Left renal pelvis (tissue), 4 donors: ENCODE results near the gene MARK4. TPM values are rescaled to one million over a fixed set of nuclear protein-coding genes. Genes with fewer than 3 reads are reported as not detected.
"Not testable (repeated sequence)": the region's sequence is repeated elsewhere in the genome, so short reads cannot be mapped to it uniquely, and the experiment has no call there.

Experiments used
- DNase-seq, 4 donors: peaks; one replicate each; pipeline ENCODE4 v3.0.0-alpha.2; 2013; ENCODE audit warnings: low read depth in 4 of 4, low spot score in 3 of 4
- polyA plus RNA-seq, 4 donors: library from polyadenylated mRNA; unstranded; fragments of 120-200 nt; gene quantifications; one replicate each; pipeline ENCODE4 v1.2.1, GENCODE V29; 2013; ENCODE audit not compliant: insufficient read length in 4 of 4

MARK4 gene
- polyA plus RNA-seq, 4 donors = 33.2 to 45.1 (median 38.6) TPM

DNA sequence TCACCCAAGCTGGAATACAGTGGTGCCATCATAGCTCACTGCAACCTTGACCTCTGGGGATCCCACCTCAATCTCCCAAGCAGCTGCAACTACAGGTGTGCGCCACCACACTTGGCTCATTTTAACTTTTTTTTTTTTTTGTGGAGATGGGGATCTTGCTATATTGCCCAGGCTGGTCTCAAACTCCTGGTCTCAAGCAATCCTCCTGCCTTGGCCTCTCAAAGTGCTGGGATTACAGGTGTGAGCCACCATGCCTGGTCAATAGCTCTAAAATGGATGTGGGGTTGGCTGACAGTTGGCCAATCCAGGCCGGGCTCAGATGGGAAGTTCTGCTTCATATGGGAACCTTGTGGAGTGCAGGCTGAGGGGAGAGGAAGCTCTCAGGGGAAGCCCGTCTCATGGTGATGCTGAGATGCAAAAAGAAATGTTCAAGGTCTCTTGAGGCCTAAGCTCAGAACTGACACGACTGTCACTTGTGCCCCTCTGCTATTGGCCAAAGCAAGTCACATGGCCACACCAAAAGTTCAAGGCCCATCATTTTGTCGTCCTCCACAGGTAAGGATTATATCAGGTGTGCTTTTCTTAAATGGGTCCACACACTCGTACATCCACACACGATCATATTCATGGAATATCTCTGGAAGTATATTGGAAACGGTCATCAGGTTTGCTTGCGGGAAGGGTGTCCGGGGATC, 82.7 kb downstream of the MARK4 start:
- no peak for DNase-seq

DNA sequence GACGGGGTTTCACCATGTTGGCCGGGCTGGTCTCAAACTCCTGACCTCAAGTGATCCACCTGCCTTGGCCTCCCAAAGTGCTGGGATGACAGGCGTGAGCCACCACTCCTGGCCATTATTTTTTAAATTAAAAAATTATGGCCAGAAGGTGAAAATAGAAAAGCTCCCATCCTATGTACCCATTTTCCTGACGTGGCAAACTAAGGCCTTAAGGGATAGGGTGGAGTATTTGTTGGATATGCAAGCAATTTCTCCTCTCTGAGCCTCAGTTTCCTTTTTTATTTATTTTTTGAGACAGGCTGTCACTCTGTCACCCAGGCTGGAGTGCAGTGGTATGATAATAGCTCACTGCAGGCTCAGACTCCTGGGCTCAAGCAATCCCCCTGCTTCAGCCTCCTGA, 83.8 kb downstream of the MARK4 start:
- DNase-seq = not testable (repeated sequence)

DNA sequence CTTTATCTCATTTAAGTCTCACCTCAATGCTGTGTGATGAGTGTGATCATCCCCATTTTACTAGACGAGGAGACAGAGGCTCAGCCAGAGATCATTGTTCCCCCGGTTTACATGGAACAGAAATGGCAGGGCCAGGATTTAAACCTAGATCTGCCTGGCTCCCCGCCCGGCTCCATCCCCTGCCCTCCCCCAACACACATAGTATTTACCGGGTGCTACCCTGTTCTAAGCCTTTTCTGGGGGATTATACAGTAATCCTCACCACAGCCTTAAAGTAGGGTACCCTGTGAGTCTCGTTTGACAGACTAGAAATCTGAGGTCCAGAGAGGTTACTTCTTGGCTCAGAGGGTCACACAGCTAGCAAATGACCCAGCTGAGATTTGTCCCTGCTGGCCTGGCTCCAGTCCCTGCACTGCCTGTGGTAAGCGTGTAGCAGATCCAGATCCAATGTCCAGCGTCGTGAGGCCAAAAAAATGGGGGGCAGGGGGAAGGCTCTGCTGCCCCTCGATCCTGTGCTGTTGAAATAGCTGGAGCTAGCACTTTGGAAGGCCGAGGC, 85.7 kb downstream of the MARK4 start:
- DNase-seq = no peak

DNA sequence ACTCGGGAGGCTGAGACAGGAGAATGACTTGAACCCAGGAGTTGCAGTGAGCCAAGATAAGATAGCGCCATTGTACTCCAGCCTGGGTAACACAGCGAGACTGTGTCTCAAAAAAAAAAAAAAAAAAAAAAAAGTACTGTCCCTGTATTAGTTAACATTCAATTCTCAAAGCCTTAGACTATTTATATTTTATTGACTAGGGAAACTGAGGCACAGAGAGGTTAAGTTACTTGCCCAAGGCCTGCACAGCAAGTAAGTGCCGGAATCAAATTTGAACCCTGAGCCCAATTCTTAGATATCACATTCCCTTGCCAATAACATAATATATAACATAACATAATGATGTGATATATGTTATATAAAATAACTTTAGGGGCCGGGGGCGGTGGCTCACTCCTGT, 88.6 kb downstream of the MARK4 start:
- DNase-seq = no peak

DNA sequence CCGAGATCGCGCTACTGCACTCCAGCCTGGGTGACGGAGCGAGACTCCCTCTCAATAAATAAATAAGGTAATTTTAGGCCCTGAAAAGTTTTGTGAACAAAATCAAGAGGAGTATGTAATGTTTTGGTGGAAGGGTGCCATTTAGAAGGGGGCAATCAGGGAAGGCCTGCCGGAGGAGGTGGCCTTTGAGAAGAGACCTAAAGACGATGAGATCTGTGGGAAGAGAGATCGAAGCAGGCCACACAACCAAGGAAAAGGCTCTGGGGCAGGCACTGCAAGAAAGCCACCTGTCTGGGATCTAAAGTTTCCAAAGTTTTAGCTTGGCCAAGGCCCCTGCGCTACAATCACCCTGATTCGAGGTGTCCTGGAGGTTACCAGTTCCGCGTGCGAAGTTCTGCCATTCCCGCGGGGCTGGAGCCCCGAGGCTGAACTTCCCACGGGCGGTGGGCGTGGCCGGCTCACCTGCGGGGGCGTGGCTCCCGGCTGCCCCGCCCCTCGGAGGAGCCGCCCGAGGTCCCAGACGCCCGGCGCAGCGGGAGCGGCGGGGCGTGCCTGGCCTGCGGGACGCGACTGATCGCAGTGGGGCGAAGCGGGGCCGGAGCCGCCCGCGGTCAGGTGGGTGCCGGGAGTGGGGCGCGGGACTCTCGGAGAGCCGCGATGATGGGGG, 89.3 kb downstream of the MARK4 start, which contains the start of gene KLC3:
KLC3 (plus strand) TSS at position 519 of the 667 bp plus-strand sequence. CDS start 4,792 bp downstream, outside the sequence.
- DNase-seq = no peak

DNA sequence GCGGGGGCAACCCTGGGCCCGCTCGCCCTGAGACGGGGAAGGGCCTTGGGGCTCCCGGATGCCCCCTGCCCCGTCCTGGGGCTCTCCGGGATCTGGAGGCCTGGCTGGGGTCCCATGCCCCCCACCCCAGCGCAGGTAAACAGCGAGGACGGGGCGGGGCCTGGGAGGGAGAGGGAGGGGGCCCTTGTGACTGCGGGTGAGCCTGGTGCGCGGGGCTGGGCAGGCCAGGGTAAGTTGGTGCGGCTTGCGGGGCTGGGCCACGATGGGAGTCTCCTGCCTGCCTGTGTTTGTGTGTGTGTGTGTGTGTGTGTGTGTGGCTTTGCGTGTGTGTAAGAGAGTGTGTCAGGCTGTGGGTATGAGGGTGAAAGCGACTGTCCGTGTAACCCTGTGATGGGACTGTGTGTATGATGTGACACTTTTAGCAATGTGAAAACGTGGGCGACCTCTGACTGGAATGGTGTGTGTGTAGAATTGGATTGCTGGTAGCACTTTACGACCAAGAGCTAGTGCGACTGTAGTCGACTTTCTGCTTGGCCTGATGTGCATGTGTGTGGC, 89.9 kb downstream of the MARK4 start:
- no peak for DNase-seq

DNA sequence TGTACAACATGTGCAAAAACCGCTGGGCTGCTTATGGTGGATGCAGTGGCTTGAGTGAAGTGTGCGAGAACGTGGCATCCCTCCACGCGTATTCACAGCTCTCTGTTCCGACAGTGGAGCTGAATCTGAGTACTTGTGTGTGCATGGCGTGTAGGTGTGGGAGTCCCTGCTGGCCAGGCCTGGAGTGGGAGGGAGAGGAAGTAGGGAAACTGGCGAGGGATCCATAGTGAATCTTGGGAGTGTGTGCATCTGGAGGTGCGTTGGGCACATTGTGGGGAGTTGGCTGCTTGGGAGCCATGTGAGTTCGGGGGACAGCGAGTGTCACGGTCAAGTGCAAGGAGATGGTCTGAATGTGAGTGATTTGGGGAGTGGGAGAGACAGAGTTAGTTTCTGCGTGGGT, 91.8 kb downstream of the MARK4 start:
- DNase-seq = no peak

DNA sequence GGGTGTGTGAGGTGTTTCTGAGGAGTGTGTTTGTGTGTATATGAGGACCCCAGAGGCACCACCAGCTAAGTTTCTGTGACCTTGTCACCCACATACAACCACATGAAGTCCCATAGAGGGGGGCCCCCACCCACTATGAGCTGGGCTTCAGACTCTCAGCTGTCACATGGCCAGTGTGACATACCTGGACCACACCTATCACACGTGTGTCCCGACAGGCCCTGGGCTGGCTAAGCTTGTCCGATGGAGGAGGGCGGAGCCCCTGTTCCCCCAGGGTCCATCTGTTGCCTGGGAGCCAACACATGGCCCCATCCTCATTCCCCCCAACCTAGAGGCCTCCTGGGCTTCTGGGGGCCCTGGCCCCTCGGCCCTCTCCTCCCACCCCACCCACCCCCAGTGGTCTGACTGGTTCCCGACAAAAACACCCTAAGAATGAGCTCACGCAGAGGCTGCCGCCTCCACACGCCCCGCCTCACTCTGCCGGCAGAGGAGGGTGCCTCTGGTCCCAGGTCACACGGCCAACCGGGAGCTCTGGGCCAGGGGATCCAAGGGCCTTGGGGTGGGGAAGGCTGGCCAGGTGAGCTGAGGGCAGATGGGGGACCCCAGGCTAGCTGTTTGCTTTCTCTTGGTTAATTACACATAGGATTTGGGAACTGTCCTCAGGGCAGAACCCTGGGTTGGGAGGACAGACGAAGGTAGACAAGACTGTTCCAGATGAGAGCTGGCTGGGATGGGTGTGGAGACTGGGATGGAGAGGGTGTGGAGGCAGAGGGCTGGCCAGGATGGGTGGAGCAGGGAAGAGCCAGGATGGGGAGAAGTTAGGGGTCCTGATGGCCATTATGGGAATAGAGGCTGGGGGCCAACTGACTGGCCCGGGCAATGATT, 93.8 kb downstream of the MARK4 start:
- no peak for DNase-seq

DNA sequence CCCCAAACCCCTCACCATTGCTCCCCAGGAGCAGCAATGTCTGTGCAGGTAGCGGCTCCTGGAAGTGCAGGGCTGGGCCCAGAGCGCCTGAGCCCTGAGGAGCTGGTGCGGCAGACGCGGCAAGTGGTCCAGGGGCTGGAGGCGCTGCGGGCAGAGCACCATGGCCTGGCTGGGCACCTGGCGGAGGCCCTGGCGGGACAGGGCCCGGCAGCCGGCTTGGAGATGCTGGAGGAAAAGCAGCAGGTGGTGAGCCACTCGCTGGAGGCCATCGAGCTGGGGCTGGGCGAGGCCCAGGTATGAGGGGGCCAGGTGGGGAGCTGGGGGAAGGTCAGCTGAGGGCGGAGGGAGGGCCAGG, 94.4 kb downstream of the MARK4 start:
- DNase-seq = no peak

DNA sequence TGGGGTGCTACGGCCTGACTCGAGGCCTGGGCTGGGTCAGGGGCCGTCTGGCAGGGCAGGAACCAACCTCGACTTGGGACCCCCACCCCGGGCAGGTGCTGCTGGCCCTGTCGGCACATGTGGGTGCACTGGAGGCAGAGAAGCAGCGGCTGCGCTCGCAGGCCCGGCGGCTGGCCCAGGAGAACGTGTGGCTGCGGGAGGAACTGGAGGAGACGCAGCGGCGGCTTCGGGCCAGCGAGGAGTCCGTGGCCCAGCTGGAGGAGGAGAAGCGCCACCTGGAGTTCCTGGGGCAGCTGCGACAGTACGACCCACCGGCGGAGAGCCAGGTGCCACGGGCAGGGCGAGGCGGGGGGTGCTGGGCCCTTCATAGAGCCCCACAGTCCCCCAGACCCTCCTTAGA, 95.4 kb downstream of the MARK4 start:
- no peak for DNase-seq

DNA sequence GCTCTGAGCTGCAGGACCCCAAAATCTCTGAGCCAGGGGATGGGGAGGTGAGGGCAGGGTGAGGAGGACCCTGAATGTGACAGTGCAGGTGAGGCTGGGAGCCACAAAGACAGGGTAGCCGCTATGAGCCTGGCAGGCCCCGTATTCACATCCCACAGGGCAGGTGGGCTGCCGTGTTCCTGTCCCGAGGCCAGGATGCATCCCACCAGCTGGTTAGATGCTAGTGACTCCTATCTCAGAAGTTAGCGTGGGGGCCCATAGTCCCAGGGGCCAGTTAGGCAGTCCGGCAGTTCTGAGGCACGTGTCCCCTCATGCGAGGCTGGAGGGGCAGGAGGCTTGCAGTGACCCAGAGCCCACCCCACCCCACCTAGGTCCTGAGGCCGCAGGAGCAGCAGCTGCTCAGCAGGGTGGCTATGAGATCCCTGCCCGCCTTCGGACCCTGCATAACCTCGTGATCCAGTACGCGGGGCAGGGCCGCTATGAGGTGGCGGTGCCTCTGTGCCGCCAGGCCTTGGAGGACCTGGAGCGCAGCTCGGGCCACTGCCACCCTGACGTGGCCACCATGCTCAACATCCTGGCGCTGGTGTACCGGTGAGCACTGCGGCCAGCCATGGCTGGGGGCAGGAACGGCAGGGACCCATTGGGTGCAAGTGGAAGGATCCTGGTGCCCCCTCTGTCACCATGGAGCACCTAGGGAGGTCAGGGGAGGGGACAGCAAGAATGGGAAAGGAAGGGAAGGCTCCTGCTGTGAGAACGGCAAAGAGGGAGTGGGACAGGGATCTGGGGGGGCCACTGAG, 96.7 kb downstream of the MARK4 start:
- DNase-seq = no peak

DNA sequence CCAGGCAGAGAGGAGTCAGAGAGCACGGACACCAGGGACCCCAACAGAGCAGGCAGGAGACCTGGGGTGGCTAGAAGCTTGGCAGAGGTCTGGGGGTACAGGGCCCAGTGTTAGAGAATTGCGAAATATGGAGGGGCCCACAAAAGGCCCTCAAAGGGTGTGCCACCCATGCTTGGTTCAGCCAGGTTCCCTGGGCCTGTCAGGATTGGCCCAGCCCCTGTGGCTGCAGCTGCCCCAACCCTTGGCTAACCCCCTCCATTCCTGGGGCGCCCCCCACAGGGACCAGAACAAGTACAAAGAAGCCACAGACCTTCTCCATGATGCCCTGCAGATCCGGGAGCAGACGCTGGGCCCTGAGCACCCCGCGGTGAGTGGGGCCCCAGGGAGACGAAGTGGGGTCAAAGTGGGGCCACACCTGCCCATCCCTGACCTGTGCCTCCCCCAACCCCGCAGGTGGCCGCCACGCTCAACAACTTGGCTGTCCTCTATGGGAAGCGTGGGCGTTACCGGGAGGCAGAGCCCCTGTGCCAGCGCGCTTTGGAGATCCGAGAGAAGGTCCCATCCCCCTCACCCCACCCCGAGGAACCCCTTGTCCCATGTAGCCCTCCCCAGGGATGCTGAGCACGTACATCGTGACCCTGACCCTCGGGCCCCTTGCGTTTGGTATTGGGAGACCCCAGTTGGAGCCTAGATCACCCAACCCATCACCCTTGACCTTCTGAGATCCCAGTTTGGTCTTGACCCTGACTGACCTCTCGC, 97.5 kb downstream of the MARK4 start:
- no peak for DNase-seq

DNA sequence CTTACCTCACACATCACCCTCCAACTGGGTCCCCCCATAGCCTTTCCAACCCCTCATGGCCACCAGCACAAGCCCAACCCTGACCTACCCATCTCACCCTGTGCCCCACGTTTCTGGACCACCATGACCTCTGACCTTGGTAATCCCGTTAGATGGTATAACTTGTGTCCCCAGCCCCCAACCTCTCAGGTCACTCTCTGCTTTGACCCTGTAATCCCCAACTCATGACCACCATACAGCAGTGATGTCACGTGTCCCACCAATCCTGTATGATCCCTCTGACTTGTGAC, 98.0 kb downstream of the MARK4 start:
- no peak for DNase-seq

DNA sequence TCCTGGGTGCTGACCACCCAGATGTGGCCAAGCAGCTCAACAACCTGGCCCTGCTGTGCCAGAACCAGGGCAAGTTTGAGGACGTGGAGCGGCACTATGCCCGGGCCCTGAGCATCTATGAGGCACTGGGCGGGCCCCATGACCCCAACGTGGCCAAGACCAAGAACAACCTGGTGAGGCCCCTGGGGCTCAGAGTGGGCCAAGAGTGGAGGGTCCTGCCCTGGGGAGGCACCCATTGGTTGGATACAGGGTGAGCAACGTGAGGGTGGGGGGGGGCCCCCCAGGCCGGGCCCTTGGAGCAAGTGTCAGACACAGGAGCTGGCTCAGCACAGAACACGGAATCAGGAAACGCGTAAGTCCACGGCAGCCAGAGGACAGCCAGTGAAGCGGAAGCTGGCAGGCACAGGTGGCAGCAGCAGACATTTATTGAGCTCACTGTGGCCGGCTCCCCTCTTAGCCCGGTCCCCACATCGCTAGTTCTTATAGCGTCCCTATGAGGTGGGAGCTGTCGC, 98.4 kb downstream of the MARK4 start:
- no peak for DNase-seq

DNA sequence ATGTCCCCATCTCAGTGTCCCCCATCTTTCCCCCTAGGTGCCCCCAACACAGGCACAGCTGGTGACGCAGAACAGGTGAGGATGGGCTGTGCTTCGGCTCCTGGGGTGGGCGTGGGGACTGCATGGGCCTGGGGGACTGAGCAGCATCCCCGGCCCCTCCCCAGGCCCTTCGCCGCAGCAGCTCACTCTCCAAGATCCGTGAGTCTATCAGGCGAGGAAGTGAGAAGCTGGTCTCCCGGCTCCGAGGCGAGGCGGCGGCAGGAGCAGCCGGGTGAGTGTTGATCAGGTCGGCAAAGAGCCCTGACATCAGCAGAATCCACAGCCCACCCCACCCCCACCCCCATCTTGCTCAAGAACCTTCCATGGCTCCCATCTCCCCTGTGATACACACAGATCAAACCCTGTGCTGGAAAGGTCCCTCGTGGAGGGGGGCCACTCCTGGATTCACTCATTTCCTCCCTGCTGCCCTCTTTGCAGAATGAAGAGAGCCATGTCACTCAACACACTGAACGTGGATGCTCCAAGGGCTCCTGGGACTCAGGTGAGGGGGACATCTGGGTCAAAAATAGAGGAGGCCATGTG, 99.5 kb downstream of the MARK4 start:
- DNase-seq = no peak

DNA sequence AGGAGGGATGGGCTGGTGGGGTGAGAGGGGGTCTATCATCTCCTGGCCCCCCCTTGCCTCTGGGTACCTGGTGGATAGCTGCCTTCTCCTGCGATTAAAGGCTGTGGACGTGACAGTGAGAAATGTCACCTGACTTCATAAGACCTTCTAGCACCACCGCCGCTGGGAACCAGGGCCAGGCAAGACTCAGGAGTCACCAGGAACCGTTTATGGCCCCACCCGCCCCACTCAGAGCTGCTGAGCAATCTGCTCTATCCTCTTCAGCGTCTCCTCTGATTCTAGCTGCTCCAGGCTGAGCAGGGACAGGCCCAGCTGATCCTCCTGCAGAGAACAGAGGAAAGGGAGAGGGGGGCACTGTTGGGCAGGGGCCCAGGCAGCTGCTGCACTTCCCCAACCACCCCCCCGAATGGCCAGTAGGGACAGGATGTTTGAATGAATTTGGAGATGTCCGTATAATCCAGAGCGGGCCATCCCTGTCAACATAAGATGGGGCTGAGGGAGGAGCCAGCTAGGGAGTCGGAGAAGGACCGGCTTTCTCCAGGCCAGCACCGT, 100.4 kb downstream of the MARK4 start:
- DNase-seq = no peak

DNA sequence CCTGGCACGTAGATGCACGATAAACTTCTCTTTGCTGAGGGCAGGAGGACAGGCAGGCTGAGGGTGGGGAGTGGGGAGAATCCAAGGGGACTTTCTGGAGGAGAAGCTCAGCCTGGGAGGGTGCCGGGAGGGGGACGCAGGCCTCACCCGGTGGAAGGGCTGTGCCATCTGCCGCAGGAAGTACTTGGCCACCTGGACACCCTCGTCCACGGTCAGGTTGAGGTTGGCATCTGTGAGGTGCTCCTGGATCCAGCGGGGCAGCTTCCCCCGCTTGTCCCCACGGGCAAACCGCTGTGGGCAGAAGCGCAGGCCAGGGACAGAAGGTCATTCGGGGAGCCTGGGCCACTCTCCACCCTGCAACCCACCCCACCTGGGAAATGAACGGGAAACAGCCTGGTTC, 101.0 kb downstream of the MARK4 start:
- no peak for DNase-seq

DNA sequence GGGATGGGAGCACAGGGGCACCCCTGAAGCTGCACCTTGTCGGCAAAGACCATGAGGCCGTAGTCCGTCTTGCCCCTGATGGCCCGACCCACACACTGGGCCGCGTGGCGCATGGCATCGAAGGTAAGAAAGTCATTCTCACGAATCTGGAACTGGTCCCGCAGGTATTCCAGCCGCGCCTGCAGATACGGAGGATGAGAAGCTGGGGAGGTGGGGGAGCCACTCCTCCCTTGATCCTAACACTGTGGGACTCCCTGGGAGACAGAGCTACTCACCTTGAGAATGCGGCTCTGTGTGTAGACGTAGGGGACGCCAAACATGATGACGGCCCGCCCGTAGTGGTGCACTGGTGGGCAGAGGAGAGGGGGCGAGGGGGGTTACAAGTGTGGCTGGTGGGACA, 101.4 kb downstream of the MARK4 start:
- DNase-seq = no peak
